ENCODE measurements around the gene ARNT2.

Gene ARNT2

GRCh38 chr15:80419546-80419945 lies 15.4 kb downstream of the ARNT2 start:
- FAIRE-seq, result no peak
- no peak for TF ChIP-seq CTCF (IDR thresholded peaks at IDR 0.05; ENCODE audit: insufficient read depth, missing control alignments)
- no peak for DNase-seq (ENCODE audit: insufficient read length, low spot score)

- FAIRE-seq, result no peak
- TF ChIP-seq CTCF (IDR thresholded peaks at IDR 0.05; ENCODE audit: insufficient read depth, missing control alignments), result no peak
- DNase-seq (ENCODE audit: insufficient read length, low spot score), result no peak
These were observed 16.5 kb downstream of the ARNT2 start for GRCh38 chr15:80420658-80421057.

- TF ChIP-seq CTCF (IDR thresholded peaks at IDR 0.05; ENCODE audit: insufficient read depth, missing control alignments), result no peak
- FAIRE-seq (no peak), DNase-seq (ENCODE audit: insufficient read length, low spot score) (no peak)
These were observed 19.0 kb downstream of the ARNT2 start for GRCh38 chr15:80423215-80423614.

- no peak for FAIRE-seq
- no peak for DNase-seq (ENCODE audit: insufficient read length, low spot score)
- TF ChIP-seq CTCF (IDR thresholded peaks at IDR 0.05; ENCODE audit: insufficient read depth, missing control alignments), result no peak
These were observed 20.2 kb downstream of the ARNT2 start for GRCh38 chr15:80424381-80424780.

GRCh38 chr15:80426316-80426715 lies 22.1 kb downstream of the ARNT2 start:
- TF ChIP-seq CTCF (IDR thresholded peaks at IDR 0.05; ENCODE audit: insufficient read depth, missing control alignments), result no peak
- no peak for DNase-seq (ENCODE audit: insufficient read length, low spot score)
- FAIRE-seq, result no peak

- FAIRE-seq (no peak), DNase-seq (ENCODE audit: insufficient read length, low spot score) (no peak)
- TF ChIP-seq CTCF (IDR thresholded peaks at IDR 0.05; ENCODE audit: insufficient read depth, missing control alignments), result no peak
These were observed 25.8 kb downstream of the ARNT2 start for GRCh38 chr15:80429964-80430363.

GRCh38 chr15:80431635-80432344 lies 27.6 kb downstream of the ARNT2 start:
- no peak for TF ChIP-seq CTCF (IDR thresholded peaks at IDR 0.05; ENCODE audit: insufficient read depth, missing control alignments)
- DNase-seq (ENCODE audit: insufficient read length, low spot score) (no peak), FAIRE-seq (no peak)
